Bone marrow (tissue), 2 donors: ENCODE data around the gene RHBDF2.

Source experiments
- DNase-seq, 2 donors: peaks; one replicate each; lab custom pipeline; 2025; lab: John Stamatoyannopoulos, UW

The RHBDF2 gene

GRCh38 chr17:76438906-76439305 is 62.3 kb downstream of the RHBDF2 start:
- DNase-seq: no peak

- DNase-seq: no peak
These were observed 63.5 kb downstream of the RHBDF2 start for GRCh38 chr17:76437467-76438402.

GRCh38 chr17:76435751-76436150 is 65.5 kb downstream of the RHBDF2 start:
- no peak for DNase-seq

- DNase-seq: no peak
These were observed 66.4 kb downstream of the RHBDF2 start for GRCh38 chr17:76434870-76435269.

GRCh38 chr17:76433693-76434092 is 67.5 kb downstream of the RHBDF2 start:
- DNase-seq: no peak

GRCh38 chr17:76432712-76433336 is 68.4 kb downstream of the RHBDF2 start:
- no peak for DNase-seq

- no peak for DNase-seq
These were observed 69.2 kb downstream of the RHBDF2 start for GRCh38 chr17:76432004-76432403.

- DNase-seq: no peak
These were observed 69.7 kb downstream of the RHBDF2 start for GRCh38 chr17:76431509-76431908.

- no peak for DNase-seq
These were observed 72.7 kb downstream of the RHBDF2 start for GRCh38 chr17:76428511-76428910.

- no peak for DNase-seq
These were observed 73.6 kb downstream of the RHBDF2 start for GRCh38 chr17:76427501-76428231.

- no peak for DNase-seq
These were observed 74.4 kb downstream of the RHBDF2 start for GRCh38 chr17:76426853-76427252.

- DNase-seq: no peak
These were observed 78.4 kb downstream of the RHBDF2 start for GRCh38 chr17:76422860-76423259.

GRCh38 chr17:76422406-76422805 is 78.8 kb downstream of the RHBDF2 start:
- no peak for DNase-seq

GRCh38 chr17:76421044-76421407 is 80.2 kb downstream of the RHBDF2 start:
- DNase-seq: no peak
